Posterior vena cava (tissue), 2 donors: Measurements from ENCODE around the gene SFXN1. TPM values are rescaled to one million over a fixed set of nuclear protein-coding genes. Genes with fewer than 3 reads are reported as not detected.
A peak's percentile ranks its signal among the peaks of the same experiment; 100 is the strongest.
"Not testable (repeated sequence)": the region's sequence is repeated elsewhere in the genome, so short reads cannot be mapped to it uniquely, and the experiment has no call there.

Source experiments
- DNase-seq: peaks from one replicate; pipeline ENCODE4 v3.0.0-alpha.2; 2020; ENCODE audit warnings: low spot score
- intact Hi-C, 2 donors: fragments of 100-400 bp; cut with DNase I; formaldehyde crosslinking; loops; one replicate each; pipeline versions ENCODE4 v1.14.1 to v1.14.2; 2022 to 2023
- total RNA-seq, 2 donors: library from RNA; stranded (reverse); fragmentation: NEBNext Ultra II Directional; extraction: Animal tissue kit (Norgen Biotek cat#: 25700); gene quantifications; one replicate each; pipeline ENCODE4 v1.2.1, GENCODE V29; 2021
- donor health status: DM: yes; HTN: yes; CAD: no.
- donor health status: DM: yes; HTN: yes; CAD: no.

The SFXN1 gene
- total RNA-seq, 2 donors from 2014 or later, result 17.5 to 21.7 TPM

DNA sequence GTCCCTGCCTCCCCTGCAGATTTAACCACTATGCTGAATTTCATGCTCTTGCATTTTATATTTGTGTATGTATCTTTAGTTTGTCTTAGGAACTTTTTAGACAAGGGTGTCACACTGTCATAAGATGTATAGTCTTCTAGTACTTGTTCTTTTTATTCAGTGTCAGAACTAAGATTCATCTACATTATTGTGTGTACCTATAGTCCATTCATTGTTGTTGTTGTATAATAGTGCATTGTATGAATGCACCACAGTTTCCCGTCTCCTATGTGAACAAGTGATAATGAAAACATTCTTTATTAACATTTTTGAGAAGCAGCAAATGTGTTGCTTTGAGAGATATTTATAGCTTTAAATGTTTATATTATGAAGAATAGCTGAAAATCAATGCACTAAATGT, 45.9 kb downstream of the SFXN1 start:
- no peak for DNase-seq
- intact Hi-C loops, result no loop called here

DNA sequence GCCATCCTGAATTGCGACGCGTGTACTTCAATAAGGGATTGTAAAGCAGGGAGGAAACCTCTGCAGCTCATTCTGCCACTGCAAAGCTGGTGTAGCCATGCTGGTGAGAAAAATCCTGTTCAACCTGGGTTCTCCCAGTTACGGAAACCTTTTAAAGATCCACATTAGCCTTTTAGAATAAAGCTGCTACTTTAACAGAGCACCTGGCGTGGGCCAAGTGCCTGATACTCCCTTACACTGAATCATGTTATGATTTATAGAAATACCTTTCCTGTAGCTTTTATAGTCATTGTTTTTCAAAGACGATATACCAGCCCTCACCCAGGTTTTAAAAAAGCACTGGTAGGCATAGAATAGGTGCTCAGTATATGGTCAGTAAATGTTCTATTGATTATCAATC, 48.3 kb downstream of the SFXN1 start:
- DNase-seq, result no peak

DNA sequence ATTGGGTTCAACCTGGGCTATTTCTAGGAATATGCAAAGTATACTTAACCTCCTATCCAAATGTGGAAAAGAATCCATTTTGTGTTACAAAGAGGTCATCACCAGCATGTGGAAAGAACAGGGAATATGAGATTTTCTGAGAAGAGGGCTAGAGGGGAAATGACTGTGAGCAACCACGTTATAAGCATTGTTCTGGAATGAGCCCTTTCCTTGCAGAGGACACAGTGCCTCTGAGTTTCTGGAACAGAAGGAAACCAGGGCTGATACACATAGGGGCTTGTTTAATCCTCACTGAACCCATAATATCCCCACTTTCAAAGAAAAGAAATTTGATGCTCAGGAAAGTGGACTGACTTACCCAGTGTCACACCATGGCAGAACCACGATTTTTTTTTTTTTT, 53.0 kb downstream of the SFXN1 start:
- DNase-seq, result no peak
- intact Hi-C loops, result loop anchor here in 1 of 2 donors (10.0 kb wide), 1 partner anchor 163 kb away; no protein-coding TSS in a partner anchor

More for the DNA sequence above, 48.3 kb downstream of the SFXN1 start:
- intact Hi-C loops, result no loop called here

DNA sequence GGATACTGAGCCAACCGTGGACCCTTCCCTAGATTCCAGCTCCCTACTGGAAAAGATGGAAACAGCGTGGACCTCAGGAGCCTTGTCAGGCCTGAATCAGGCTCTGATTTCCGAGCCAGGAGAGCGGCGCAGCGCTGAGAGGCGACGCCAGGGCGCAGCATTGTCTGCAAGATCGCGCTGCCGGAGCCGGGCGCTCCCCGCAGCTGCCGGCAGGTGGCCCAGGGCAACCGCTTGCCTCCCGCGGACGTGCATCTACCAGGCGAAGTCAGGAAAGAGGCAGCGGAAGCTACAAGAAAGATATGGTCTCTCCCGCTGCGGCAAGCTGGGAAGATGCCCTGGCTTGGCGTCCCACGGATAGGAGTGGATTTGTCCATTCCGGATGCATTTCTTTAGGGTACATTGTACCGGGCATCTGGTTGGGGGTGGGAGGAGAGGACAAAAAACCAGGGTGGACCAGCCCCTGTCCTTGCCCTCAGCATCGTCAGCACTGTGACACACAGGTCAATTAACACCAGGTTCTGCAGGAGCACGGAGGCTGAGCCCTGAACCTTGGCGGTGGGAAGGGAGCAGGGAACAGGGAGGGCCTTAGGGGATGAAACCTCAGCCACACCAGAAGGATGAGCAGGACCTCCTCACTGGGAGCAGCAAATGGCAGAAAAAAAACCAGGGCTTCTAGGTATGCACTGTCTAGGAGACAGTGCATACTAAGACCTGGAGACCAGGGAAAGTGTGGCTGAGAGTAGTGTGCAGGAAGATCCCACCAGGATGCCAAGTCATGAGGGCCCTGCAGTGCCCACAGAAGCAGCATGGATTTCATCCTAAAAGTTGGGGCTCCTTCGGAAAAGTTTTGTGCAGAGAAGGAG, 55.9 kb downstream of the SFXN1 start:
- intact Hi-C loops, result loop anchor here in 1 of 2 donors (10.0 kb wide), 1 partner anchor 160 kb away; no protein-coding TSS in a partner anchor
- DNase-seq, result peak; percentile 95

DNA sequence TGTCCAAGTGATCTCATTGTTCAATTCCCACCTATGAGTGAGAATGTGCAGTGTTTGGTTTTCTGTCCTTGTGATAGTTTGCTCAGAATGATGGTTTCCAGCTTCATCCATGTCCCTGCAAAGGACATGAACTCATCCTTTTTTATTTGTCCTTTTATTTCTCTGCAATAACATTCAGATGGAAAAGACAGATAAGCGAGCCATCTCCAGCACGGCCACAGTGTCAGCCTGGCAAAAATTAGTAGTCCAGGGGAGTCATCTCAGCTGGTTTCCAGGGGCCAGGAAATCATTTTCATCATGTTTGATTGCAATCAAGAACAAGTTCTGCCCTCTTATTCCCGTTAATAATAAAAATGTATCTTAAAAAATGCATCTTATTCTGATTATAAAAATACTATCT, 57.0 kb downstream of the SFXN1 start:
- DNase-seq, result not testable (repeated sequence)
- intact Hi-C loops, result loop anchor here in 1 of 2 donors (10.0 kb wide), 1 partner anchor 159 kb away; no protein-coding TSS in a partner anchor

DNA sequence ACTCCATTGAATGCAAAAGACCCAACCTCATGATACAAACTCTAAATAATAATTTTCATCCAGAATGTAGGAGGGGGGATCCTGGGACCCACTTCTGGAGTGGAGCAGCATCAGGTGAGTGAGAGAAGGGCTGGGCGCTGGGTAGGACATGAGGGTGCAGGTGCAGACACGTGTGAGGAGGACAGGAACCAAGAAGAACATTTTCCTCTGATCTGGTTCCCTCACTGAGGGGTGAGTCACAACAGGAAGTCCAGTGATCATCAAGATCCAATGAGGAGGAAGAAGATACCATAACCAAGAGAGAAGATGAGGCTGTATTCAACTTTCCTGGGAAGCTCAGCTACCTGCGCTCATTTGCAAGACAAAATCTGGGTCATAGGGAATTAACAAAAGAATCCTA, 57.4 kb downstream of the SFXN1 start:
- intact Hi-C loops, result loop anchor here in 1 of 2 donors (10.0 kb wide), 1 partner anchor 159 kb away; no protein-coding TSS in a partner anchor
- DNase-seq, result no peak

DNA sequence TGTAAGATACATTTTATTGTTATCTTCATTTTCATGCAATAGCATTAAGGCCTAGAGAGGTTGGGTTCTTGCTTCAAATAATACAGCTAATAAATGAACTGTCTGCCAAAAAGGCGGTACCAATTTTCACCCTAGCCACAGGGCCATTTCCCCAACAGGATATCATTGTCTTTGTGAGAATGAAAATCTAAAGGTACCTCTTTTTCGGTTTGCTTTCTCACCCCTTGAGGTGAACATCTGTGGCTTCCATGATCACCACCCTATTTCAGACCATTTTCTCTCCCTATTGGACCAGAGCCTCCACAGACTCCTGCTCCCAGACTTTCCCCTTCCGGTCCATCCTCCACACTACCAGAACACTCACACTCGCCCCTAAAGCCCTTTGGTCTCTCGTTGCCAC, 60.2 kb downstream of the SFXN1 start:
- no peak for DNase-seq
- intact Hi-C loops, result loop anchor here in 1 of 2 donors (10.0 kb wide), 1 partner anchor 156 kb away; no protein-coding TSS in a partner anchor

DNA sequence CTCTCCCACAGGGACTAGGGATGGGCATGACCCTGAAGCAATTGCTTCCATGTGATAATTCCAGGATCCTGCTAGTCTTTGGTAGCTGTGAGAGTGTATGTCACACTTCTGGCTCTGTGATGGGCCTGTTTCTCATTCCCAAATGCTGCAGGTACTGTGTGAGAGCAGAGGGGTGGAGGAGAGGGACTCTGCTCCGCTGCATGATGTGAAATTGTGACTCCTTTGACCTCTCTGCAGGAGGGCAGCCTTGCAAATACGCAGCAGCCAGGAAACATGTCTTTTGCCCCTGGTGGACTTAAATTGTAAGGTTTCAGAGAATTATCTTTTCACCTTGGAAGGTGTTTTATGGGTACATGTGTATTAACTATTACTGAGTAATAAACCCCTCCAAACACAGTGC, 61.6 kb downstream of the SFXN1 start:
- intact Hi-C loops, result loop anchor here in 1 of 2 donors (10.0 kb wide), 1 partner anchor 155 kb away; no protein-coding TSS in a partner anchor
- no peak for DNase-seq

DNA sequence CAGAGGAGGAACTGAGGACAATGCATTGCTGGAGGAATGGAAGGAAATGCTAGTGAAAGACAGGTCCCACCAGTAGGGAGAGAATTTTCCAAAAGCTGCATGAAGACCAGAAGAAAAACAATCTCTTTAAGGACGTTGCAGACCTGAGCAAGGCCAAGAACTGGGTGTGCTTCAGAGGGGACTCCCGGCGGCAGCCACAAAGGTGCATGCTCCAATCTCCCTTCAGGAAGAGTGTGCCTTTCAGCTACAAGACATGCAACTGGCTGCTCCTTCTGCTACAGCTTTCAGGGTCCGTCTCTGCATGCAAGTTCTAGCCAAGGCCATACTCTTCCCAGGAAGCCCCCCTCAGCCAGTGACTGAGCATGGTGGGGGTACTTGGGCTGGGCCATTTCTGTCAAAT, 62.9 kb downstream of the SFXN1 start:
- DNase-seq, result no peak
- intact Hi-C loops, result no loop called here

DNA sequence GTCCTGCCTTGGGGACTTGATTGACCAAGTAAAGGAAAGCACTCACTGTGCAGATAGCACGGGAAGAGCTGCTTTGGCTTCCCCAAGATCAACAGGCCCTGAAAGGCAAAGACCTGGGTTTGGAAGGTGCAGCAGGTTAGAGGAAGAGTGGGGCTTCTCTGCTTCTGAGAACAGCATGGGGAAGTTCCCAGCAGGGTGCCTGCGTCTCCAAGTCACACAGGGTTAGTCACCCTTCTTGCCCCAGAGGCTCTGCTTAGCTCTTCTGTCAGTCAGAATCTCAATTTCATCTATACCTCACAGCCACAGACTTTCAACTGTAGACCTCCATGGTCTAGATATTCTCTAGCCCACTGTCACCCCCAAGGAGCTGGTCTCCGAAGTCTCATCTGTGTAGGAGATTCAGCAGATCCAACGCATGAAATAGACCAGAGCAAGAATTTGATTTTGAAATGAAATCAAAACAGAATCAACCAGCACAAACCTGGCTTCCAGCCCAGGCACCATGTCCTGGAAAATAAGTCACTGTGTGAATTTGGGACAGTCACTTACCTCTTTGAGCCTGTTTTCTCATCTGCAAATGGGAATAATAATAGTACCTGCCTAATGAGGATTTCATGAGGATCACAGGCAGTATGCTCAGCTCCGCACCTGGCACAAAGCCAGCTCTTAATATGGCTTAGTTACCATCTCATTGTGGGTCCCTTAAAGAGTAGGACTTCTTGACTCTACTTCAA, 64.0 kb downstream of the SFXN1 start:
- no peak for DNase-seq

DNA sequence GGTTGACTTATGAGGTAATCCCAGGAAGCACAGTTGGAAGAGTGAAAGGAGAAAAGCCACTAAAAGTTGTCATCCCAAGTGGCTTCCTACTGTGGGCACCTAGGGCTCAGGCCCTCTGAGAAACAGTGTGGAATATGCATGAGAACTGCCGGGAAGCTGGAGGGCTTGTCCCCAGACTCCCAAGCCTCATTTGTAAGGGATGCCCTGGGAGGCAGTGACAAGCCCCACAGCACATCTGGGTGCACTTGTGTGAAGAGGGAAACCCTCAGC, 64.5 kb downstream of the SFXN1 start:
- intact Hi-C loops, result no loop called here
- DNase-seq, result no peak

More for the DNA sequence above, 64.0 kb downstream of the SFXN1 start:
- intact Hi-C loops, result no loop called here

DNA sequence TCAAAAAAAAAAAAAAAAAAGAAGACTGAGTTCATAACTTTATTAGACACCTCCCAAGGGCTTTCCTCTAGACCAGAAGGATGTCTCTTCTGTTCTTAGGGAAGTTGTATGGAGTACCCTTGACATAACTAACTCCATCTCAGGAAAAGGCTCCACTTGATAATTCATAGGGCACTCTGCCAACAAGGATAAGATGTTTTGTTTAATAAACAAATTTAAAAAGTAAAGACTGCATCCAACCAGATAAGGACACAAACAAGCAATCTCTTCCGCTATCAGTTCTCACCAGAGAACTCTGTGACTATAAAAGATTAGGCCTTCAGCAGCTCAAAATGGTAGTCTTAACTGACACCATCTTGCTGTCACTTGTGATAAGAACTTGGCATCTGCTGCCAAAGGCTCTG, 65.8 kb downstream of the SFXN1 start:
- intact Hi-C loops, result no loop called here
- DNase-seq, result no peak

DNA sequence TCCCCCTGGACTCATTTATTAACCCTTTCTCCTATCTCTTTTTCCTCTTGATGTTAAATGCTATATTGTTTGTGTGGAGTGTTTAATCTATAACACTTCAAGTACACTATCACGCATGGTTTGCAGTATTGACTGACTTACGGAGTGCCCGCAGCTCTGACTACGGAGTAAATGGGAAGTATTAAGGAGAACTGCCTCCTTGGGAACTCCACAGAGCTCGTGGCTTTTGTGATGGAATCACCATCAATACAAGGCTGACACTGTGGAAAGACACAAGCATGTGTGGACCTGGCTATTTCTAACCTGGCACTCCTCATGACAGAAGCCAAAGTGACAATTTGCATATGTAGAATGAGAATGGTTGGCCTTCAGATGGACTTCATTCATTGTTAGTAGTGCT, 66.2 kb downstream of the SFXN1 start:
- no peak for DNase-seq
- intact Hi-C loops, result no loop called here

DNA sequence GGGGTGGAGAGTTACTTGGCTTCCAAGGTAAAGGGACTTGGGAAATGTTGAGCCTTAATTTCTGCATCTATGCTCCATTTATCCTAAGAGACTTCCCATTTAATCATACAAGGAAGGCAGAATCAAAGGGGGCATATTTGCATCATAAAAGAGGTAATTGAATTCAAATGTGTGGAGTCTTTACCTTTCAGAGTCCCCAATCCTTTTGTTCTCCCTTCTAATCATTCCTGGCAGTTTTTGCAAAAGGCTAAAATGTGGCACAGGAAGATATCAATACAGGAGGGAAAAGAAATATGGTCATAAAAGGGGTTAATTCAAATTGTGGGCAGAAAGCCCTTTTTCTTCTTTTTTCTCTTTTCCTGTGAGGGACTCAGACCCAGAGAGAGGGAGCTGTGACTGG, 69.5 kb downstream of the SFXN1 start:
- intact Hi-C loops, result no loop called here
- DNase-seq, result no peak

DNA sequence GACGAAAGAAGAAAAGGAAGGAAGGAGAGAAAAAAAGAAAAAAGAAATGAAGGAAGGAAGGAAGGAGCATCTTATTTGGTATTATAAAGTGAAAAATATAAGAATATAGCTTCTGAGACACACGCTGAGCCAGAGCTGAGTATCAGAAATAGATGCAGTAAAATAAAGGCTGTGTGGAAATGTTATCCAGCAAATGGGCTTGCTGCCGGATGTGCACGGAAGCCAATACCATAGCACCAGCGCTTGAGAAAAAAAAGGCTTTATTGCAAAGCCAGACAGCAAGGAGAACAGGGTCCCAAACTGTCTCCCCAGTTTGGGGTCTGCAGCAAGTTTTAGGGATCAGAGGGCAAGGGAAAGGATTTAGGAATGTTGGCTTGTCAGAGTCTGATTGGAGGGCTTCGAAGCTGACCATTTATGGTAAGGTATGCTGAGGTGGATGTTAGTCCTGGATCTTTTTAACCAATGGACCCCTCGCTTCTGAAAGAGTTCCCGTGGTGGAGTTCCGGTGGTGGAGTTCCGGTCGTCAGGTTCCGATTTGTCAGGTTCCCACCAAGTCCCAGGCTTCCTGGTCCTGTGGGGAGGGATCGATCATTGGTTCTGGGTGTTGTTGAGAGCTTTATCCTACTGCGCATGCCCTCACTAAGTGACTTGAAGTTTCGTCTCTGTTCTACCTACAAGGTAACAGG, 70.4 kb downstream of the SFXN1 start:
- intact Hi-C loops, result no loop called here
- no peak for DNase-seq

DNA sequence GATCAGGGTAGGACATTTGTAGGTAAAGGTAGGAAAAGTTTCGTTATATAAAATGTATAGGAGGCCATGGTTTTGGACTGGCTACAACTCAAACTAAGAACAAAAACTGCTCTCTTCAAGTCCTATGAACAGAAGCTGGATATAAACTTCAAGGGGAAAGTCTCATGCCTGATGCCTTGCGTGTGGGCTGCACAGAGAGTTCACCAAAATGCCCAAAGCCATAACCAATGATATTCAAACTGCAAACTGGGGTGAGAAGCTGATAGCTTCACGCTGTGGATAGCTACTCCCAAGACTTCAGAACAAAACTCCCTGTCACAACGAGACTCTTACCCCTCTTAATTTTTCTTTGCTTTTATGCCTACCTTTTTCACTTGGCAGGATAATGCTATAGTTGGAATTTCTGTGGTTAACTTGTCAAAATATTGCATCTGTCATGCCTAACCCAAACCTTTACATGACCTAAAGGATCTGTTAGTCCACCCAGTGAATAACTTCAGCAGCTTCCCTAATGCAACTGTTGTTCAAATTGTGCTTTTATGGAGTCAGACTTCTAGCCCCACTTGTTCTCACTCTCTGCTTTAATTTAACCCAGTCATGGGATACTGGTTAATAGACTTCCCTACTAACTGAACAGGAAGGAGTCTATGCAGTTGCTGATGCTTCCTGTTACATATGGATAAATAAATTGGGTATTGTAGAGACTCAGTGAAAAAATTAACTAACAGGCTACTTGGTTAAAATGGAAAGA, 71.9 kb downstream of the SFXN1 start:
- DNase-seq, result no peak
- intact Hi-C loops, result no loop called here

DNA sequence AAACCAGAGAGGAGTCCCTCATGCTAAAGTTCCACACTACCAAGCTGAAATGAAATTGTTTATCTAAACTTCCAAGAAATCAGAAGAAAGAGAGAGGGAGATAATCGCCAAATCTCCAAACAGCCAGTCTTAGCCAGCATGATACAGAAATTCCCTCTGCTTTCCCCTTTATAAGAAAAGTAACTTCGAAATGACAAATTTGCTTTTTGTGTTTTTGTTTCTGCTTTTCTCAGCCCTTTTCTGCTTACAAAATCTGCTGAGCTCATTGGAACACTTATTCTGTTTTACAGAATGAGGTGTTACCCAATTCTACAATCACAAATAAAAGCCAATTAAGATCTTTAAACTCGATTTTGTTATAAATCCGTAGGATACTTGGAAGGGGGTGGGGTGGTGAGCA, 72.9 kb downstream of the SFXN1 start:
- intact Hi-C loops, result no loop called here
- DNase-seq, result no peak

DNA sequence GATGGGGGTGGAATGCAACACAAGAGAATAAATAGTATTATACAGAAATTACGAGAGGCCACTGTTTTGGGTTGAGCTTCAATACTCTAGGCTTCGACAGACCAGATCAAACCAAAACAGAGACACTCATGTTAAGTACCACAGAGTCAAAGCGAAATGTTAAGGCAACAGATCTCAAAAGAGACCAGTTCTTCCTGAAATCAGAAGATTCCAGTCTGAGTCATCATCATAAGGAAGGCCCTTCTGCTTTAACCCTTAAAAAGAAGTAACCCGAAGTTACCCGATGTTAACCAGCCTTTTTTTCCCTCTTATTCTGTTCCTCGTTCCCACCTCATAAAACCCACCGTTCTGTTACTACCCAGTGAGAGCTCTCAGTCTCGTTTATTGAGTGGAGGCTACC, 75.9 kb downstream of the SFXN1 start:
- intact Hi-C loops, result no loop called here

DNA sequence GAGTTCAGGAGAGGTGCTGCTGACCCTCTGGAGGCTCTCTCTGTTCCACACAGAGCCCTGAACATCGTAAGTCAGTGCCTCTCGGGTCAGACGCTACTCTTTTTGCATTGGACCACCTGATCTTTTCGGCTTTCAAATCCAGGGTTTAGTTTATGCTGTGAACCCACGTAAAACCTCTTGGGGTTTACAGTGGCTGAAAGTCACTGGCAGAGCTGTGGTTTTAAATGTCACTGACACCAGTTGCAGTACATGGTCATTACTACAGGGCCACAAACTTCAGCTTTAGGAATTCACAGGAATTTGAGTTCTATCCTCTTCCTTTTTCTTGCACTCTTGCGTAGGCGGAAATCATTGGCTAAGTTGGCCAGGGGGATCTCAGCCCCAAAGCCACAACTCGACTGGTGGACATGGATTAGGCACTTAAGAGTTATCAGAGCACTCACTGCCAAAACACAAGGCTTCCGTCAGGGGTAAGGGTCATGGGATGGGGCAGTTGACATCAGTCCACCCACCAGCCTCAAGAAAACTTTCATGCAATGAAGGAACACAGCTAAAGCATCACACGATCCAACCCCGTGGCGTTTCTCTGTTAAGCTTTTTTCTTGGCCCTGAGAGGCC, 76.9 kb downstream of the SFXN1 start:
- no peak for DNase-seq
- intact Hi-C loops, result no loop called here

More for the DNA sequence above, 75.9 kb downstream of the SFXN1 start:
- DNase-seq, result no peak
